HG02981 (cell line): Measurements from ENCODE around the gene DHX36.

ENCODE experiments used
- ATAC-seq: cut with Tn5 transposase; IDR thresholded peaks from one replicate; pipeline ENCODE4 v1.9.1; 2021; ENCODE audit warnings: mild to moderate bottlenecking, moderate library complexity; ENCODE audit not compliant: unreplicated experiment

DHX36 gene

DNA sequence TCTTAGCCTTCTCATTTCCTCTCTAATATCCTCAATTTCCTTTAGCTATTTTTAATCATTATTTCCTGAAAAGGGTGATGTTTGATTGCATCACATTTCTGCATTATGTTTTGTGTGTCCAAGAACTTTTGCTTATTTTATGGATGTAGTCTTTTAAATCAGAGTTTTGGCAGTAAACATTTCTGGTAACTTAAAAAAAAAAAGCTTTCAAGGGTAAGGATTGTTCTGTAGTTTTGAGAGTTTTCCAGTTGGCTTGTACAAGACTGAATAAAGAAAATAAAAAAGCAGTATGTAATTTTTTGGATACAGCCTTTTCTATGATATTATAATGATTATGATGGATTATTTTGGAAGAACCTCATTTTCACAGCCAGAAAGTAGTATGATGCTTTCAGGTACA is 99.4 kb downstream of the DHX36 start:
- no peak for ATAC-seq

DNA sequence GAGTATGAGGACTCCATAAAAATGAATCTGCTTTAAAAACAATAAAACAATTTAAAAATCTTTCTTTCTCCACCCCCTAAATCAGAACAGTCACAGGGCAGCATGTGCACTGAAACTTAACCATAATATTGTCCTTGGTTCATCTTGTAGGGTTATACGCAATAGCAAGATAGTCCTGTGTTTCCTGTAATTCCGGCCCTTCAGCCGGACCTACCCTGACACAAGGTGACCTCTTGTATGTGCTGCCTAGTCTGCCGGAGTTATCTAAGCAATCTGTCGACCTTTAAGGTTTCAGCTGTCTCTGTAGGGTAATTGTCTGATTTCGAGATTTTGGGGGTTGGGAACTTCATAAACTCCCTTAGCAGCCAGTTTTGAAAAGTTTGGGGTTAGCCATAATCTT is 99.9 kb downstream of the DHX36 start:
- no peak for ATAC-seq

DNA sequence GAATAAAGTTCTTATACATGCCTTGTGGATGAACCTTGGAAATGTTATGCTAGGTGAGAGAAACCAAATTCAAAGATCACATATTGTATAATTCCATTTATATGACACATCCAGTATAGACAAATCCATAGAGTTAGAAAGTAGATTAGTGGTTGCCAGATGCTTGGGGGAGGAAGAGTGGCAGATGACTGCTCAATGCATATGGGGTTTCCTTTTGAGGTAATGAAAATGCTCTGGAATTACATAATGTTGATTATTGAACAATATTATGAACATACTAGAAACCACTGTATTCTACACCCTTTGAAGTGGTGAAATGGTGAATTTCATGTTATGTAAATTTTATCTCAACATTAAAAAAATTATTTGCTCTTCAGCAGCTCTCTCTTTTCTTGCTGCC is 100.8 kb downstream of the DHX36 start:
- no peak for ATAC-seq
